Amygdala (tissue), 56 donors: ENCODE results near the gene IL12RB2.
"Not testable (repeated sequence)": the region's sequence is repeated elsewhere in the genome, so short reads cannot be mapped to it uniquely, and the experiment has no call there.

Experiments
- DNase-seq, 56 donors: peaks; one replicate each; lab custom pipeline; 2025; lab: John Stamatoyannopoulos, UW

Gene IL12RB2

DNA sequence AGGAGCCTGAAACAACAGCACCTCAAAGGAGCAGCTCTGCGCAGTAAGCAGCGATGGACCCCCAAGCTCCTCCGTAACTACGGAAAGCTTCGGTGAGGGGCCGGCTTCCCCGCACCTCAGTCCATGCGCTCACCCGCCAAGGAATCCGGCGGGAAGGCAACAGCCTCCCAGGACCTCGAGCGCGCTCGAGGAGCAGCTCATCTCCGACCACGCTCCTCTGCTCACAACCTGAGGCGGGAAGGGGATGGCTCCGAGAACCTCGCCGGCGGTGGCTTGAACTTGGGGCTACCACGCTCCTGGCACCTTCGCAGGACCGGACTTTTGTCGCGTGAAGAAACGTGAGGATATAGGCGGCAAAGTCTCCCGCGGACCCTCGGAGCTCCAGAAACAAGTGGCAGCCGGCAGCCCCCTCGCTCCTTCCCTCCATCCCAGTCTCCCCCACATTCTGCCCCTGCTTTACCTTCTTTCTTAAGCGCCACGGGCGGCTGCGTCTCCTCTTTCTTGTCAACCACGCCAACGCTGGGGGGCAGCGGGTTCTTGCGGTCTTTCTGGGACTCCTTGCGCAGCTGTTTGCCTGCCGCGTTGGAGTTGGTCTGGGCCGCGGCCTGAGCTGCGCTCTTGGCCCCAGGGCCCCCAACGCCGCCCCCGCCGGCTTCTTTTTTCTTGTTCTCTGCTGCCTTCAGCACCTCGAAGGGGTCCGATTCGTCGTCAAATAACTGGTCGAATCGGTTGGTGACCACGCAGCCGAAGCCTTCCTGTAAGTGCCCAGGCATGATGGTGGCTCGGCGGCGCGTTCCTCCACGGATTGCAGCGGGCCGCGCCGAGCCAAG, 122.1 kb downstream of the IL12RB2 start:
- DNase-seq, result peak in 25 of 56 donors; percentile 5 to 62 (median 38)

- DNase-seq, result peak; percentile 42 to 98 (median 93)
Observed at GRCh38 chr1:67430358-67431155, 122.9 kb downstream of the IL12RB2 start, which contains the start of gene SERBP1. SERBP1 (minus strand) TSS chr1:67430402; CDS start chr1:67430300, 102 bp downstream.

DNA sequence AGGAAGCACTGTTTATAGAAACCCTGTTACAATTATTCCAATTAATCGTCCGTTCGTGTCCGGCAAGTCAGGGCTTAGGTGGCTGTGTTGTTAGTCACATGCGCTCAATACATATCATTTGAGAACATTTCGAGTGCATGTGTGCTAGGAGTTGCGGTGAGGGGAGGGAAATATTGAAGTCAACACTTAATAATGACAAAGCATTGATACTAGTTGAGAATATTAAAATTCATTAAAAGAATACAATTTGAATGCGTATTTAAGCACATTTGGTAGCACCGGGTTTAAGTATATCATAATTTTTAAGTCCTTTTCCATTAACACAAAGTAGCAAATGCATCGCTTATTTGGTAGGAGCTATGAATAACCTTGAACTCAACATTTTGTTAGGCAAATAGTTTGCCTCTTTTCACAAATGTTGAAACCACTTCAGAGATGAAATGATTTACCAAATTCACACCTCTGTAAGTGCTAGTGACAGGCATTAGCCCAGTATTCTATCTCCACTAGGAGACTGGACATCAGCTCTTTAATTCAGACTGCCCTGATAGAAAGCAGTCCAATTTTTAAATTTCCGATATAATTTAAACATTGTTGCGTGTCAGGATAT, 123.6 kb downstream of the IL12RB2 start:
- DNase-seq, result no peak

DNA sequence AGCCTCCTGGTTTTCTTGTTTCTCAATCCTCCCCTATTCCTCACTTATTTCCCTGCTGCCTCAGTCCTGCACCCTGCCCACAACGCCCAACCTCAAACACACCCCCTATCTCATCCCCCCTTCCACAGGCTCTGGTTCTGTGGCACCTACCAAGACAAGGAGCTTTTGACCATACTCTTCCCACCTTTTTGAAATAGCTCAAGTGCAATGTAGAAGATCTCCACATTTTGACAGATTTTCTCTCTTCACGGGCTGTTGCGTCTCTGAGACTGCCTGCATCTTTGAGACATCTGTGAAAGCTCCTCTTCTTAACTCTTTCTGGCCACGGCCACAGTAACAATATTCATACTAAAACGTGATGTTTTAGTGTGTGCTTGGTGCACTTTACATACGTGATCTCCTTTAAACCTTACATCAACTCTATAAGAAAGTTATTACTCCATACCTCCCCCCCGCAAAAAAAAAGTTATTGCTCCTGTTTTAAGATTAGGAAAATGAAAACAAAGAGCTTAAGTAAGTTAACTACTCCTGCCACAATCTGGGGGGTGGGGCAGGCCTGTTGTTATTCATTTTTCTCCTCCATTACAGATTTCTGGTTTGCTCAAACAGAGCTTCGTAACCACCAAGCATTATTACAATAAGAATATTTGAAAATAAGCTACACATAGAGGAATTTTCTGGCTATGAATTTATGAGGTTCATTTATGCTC, 124.4 kb downstream of the IL12RB2 start:
- no peak for DNase-seq

- DNase-seq, result no peak
Observed at GRCh38 chr1:67432745-67433144, 125.1 kb downstream of the IL12RB2 start.

DNA sequence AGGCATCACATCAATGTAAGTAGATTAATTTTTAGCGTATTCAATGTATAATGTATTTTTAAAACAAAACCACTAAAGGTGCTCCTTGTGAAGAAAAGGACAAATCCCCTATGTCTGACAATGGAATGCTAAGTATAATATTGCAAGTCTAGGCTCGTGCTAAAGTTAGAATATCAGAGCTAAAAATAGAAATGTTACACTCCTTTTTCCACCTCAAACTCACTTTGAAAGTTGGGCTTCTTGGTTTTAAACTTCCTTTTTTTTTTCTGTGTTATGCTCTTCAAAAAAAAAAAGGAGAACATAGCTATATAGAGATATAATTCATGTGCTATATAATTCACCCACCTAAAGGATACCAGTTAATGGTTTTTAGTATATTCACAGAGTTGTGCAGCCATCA, 126.2 kb downstream of the IL12RB2 start:
- no peak for DNase-seq

- no peak for DNase-seq
Observed at GRCh38 chr1:67434491-67434890, 126.8 kb downstream of the IL12RB2 start.

DNA sequence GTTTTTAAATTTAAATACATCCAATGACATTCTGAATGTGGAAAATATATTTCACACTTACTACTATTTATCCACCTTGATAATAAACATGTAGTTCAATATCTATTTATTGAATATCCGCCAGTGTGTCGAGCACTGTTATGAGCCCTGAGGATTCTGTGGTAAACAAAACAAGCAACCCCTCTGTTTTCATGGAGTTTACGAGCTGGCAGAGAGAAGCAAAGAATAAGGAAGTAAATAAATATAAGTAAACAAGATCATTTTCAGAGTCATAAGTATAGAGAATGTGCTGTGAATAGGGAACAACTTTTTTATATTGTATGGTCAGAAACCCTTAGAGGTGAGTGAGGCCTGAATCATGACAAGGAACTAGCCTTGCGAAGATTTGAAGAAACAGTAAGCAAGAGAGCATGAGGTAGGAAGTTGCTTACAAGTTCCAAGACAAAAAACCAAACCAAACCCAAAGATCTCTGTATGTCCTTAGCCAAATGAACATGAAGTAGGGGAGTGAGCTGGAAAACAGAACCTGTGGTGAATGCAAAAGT, 128.9 kb downstream of the IL12RB2 start:
- no peak for DNase-seq

DNA sequence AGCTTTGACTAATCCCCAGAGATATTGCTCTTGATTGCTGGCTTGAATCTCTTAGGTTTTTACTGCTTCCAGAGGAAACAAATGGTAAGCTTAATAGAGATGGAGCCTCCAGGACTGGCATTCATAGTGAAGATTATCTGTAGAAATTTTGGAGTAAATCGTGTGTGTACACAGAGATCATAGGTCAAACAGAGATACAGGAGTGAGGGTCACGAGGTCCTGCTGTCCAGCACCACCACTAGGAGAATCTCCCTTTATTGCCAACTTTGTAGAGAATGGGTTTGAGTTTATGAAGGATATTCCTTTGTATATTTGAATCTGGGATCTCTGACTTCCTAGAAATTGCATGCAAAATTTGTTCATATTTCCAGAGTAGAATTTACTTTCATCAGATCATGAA, 130.3 kb downstream of the IL12RB2 start:
- DNase-seq, result no peak

GRCh38 chr1:67439277-67440029, 131.8 kb downstream of the IL12RB2 start:
- DNase-seq, result no peak

DNA sequence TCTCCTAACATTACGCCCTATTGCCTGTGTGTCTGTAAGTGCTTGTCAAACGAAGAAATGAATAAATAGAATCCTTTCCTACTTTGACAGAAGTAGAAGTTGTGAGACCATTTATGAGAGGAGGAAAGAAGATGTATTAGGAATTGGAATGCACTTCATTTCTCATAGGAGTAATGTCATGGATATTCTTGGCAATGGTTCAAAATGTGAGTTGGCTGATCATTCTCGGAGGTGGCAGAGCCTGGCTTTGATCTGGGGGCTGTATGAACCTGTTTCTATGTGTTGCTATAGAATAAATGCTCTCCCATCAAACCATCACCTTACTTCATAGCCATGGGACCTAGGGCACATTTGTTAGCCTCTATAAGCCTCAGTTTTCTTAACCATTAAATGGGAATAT, 132.7 kb downstream of the IL12RB2 start:
- no peak for DNase-seq

DNA sequence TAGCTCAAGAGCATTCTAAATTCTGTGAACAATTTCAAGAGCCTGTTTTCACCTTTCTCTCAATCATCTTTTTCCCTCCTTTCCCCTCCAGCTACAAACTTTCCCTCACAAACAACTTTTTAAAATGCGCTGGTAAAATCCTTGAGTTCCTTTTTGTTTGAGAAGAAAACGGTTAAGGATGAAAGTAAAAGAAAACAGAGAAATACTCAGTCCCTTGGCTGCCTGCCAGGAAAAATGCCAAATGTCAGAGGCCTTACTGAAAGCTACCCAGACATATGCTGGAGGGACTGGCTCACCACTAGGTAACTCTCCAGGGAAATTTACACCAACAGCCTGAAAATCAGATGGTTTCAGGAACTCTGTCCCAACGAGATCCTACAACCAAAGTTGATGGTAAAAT, 133.5 kb downstream of the IL12RB2 start:
- DNase-seq, result peak in 7 of 56 donors; percentile 3 to 44 (median 8)

DNA sequence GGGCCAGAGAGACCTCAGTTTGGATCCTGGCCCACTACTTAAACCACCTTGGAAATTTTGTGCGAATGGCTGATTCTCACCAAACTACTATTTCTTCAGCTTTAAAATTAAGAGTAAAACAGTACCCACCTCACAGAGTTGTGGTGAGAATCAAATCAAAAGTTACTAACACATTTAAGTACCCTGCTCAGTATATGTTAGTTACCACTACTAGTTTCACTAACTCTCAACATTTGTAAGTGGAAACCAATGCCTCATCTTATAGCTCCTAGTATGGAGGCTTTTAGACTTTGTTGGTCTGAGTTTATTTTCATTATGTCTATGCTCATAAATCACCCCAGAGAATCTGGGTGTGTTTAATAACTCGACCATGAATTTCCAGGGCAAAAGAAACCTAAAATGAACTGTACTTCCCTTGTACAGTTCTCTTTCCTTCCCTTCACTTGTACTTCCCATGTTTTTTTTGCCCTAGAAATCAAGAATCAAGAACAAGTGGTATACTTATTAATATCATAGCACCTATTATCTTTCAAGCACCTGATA, 134.1 kb downstream of the IL12RB2 start:
- no peak for DNase-seq

DNA sequence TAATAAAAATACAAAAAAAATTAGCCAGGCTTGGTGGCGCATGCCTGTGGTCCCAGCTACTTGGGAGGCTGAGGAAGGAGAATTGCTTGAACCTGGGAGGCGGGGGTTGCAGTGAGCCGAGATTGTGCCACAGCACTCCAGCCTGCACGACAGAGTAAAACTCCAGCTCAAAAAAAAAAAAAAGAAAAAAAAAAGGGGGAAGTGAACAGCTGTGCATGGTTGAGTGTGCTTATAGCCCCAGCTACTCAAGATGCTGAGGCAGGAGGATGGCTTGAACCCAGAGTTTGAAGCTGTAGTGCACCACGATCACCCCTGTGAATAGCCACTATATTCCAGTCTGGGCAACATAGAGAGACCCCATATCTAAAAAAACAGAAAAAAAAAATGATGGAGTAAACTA, 138.3 kb downstream of the IL12RB2 start:
- DNase-seq, result not testable (repeated sequence)
